ENCODE data around the gene CR2. TPM values are rescaled to one million over a fixed set of nuclear protein-coding genes. Genes with fewer than 3 reads are reported as not detected.
"Not testable (repeated sequence)": the region's sequence is repeated elsewhere in the genome, so short reads cannot be mapped to it uniquely, and the experiment has no call there.

The CR2 gene
- total RNA-seq, 4 donors from 2014 or later: 0.07 to 0.15 TPM; not detected in 2

GRCh38 chr1:207536263-207536662 is 82.1 kb downstream of the CR2 start:
- H3K27me3 ChIP-seq; H3K4me3 ChIP-seq; H3K27ac ChIP-seq; intact Hi-C loops (cut with DNase I; ENCODE audit: low total_unique reads); in situ Hi-C loops (cut with MboI; ENCODE audit: low sequenced_read_pairs in 4 of 4); DNase-seq; H3K9me3 ChIP-seq; H3K36me3 ChIP-seq; H3K4me1 ChIP-seq; ATAC-seq: not testable (repeated sequence)

Other genes starting within 250 kb of the CR2 start
- 100 to 1,000 TPM in 2 of 4 donors, 10 to 100 TPM in 2; 75.2 to 428 (median 110) TPM for gene CD55, start 132.7 kb upstream of the CR2 start, total RNA-seq
- gene CR1, start 41.8 kb downstream of the CR2 start, total RNA-seq: 1 to 10 TPM in 3 of 4 donors, under 1 TPM in 1; 0.66 to 2.4 (median 1.7) TPM
- gene CR1L, start 190.8 kb downstream of the CR2 start, total RNA-seq: not detected